H1 (cell line): Measurements from ENCODE around the gene ERI3.

Experiments used
- EP300 ChIP-seq, 2 experiments: IDR thresholded peaks; 1 replicate in 1 of 2; 2 replicates in 1 of 2; pipeline ENCODE4 v1.6.1; 2011 to 2012; ENCODE audit warnings: low read depth in 2 of 2, low read length in 2 of 2, mild to moderate bottlenecking in 2 of 2, borderline replicate concordance in 1 of 2, inconsistent platforms in 1 of 2, moderate library complexity in 1 of 2
- EZH2 ChIP-seq: fragments of 200-600 bp; sonication (generic); IDR thresholded peaks from 2 replicates; pipeline ENCODE4 v1.7.1; 2012; ENCODE audit warnings: low read depth, mild to moderate bottlenecking, moderate library complexity, low read length, inconsistent platforms; ENCODE audit not compliant: severe bottlenecking
- KDM1A ChIP-seq: fragments of 200-600, 300-600 bp; sonication (generic); IDR thresholded peaks from 2 replicates; pipeline ENCODE4 v1.7.1; 2016; ENCODE audit warnings: mild to moderate bottlenecking, low read length, borderline replicate concordance
- POLR2A ChIP-seq, 2 experiments: IDR thresholded peaks; 1 replicate in 1 of 2; 2 replicates in 1 of 2; pipeline ENCODE4 v1.6.1; 2011; ENCODE audit warnings: low read depth in 2 of 2, low read length in 2 of 2, mild to moderate bottlenecking in 2 of 2; ENCODE audit errors: control extremely low read depth in 1 of 2
- YY1 ChIP-seq: IDR thresholded peaks from 2 replicates; pipeline ENCODE4 v1.6.1; 2011; ENCODE audit warnings: low read depth, mild to moderate bottlenecking, low read length
- TF ChIP-seq, protein P1 (sequence below): IDR thresholded peaks from 2 replicates; pipeline ENCODE4 v1.6.1; 2012; ENCODE audit warnings: inconsistent platforms
- TF ChIP-seq, protein P2 (sequence below), 3 experiments: IDR thresholded peaks; 1 replicate in 2 of 3; 2 replicates in 1 of 3; pipeline versions ENCODE4 v1.5.1 to v1.6.1; 2011; ENCODE audit warnings: low read length in 3 of 3, mild to moderate bottlenecking in 3 of 3, inconsistent platforms in 2 of 3, low read depth in 1 of 3, moderate library complexity in 1 of 3; ENCODE audit not compliant: insufficient read depth in 1 of 3; ENCODE audit errors: control extremely low read depth in 1 of 3

DNA sequence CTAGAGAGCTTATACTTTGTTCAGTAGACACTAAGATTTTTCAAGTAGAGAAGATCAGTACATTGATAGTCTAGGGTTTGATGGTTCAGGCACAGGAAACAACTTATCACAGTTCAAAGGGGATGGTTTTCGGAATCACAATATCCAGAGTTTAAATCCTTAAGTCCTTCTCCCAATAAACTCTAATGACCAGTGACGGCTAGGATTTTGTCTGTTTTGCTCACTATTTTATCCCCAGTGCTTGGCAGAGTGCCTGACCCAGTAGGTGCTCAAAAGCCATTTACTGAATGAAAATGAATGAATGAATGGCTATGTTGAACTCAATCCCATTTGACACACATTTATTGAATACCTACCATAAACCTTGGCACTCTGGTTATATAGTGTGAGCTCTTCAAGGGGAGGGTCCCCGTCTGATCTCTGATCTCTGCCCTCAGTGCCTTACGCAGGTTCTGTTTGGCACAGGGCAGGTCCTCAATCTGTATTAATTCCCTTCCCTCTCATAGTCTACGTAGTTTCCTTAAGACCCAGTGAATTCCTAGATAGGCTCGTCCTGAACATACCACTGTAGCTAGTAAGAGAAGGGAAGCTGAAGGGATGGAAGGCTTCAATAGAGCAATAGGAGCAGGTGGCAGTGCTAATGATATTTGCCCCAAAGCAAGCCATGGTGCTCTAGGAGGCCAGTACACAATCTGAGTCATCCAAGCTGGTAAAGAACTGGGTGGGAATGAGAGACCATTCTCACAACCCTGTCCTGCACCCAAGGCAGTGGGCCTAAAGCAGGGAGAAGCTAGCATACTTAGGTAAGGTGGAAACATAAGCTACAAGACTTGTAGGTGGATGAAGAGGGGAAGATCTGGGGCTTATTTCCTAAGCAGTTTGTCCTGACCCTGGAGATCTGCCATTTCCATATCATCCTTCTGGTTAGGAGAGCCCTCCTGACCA, 88.4 kb downstream of the ERI3 start:
- TF ChIP-seq YY1 = no peak
- no peak for TF ChIP-seq EZH2
- TF ChIP-seq, protein P1, sequence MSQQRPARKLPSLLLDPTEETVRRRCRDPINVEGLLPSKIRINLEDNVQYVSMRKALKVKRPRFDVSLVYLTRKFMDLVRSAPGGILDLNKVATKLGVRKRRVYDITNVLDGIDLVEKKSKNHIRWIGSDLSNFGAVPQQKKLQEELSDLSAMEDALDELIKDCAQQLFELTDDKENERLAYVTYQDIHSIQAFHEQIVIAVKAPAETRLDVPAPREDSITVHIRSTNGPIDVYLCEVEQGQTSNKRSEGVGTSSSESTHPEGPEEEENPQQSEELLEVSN = no peak
- TF ChIP-seq, protein P2, sequence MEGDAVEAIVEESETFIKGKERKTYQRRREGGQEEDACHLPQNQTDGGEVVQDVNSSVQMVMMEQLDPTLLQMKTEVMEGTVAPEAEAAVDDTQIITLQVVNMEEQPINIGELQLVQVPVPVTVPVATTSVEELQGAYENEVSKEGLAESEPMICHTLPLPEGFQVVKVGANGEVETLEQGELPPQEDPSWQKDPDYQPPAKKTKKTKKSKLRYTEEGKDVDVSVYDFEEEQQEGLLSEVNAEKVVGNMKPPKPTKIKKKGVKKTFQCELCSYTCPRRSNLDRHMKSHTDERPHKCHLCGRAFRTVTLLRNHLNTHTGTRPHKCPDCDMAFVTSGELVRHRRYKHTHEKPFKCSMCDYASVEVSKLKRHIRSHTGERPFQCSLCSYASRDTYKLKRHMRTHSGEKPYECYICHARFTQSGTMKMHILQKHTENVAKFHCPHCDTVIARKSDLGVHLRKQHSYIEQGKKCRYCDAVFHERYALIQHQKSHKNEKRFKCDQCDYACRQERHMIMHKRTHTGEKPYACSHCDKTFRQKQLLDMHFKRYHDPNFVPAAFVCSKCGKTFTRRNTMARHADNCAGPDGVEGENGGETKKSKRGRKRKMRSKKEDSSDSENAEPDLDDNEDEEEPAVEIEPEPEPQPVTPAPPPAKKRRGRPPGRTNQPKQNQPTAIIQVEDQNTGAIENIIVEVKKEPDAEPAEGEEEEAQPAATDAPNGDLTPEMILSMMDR (IDR thresholded peaks at IDR 0.05; ENCODE audit: control extremely low read depth in 1 of 3, insufficient read depth in 1 of 3, low read depth in 1 of 3, low read length in 3 of 3) = no peak
- TF ChIP-seq KDM1A = no peak
- TF ChIP-seq EP300 (IDR thresholded peaks at IDR 0.05; ENCODE audit: borderline replicate concordance in 1 of 2, low read depth in 2 of 2, low read length in 2 of 2) = no peak
- TF ChIP-seq POLR2A (IDR thresholded peaks at IDR 0.05; ENCODE audit: control extremely low read depth in 1 of 2, low read depth in 2 of 2, low read length in 2 of 2) = no peak
